Measurements from ENCODE around the gene SPATA20.

SPATA20 gene

DNA sequence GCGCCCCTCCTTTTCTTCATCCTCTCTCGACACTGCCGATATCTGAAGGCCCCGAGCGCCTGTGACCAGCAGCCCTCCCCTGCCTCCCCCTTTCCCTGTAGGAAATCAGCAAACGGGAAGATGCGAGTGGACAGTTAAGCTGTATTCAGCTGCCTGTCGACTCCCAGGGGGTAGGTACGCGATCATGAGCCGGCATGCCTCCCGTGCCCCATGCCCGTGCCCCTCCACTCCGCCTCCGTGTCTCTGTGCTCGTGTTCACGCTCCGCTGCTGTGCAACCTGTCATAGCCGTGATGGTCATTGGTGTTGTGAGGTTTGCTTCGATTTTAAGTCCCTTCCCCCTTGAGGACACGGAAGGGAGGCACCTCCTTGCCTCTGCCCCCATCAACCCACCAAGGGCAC is 47.9 kb downstream of the SPATA20 start:
- TF ChIP-seq CTCF (IDR thresholded peaks at IDR 0.05; ENCODE audit: low read depth, low read length, missing control alignments): no peak
- no peak overlapping the region for H3K4me3 ChIP-seq (ENCODE audit: low read depth, low read length)
- no peak for DNase-seq
- no peak overlapping the region for H3K27ac ChIP-seq
- H3K27me3 ChIP-seq (replicated peaks): peaks cover 3% of the 10 kb centered on the region
- H3K36me3 ChIP-seq (replicated peaks): no peaks in the 10 kb centered on the region
- in situ Hi-C loops (cut with HindIII; ENCODE audit: low pct_ligation_motif_present, low sequenced_read_pairs): no loop called here

GRCh38 chr17:50596191-50597037 is 49.4 kb downstream of the SPATA20 start:
- Histone ChIP-seq H3K36me3 (replicated peaks) (no peaks in the 10 kb centered on the region), H3K4me3 (ENCODE audit: low read depth, low read length) (no peak overlapping the region), H3K27me3 (replicated peaks) (peaks cover 3% of the 10 kb centered on the region), H3K27ac (no peak overlapping the region)
- peak; percentile 56 for TF ChIP-seq CTCF (IDR thresholded peaks at IDR 0.05; ENCODE audit: low read depth, low read length, missing control alignments)
- DNase-seq: no peak
- in situ Hi-C loops (cut with HindIII; ENCODE audit: low pct_ligation_motif_present, low sequenced_read_pairs): no loop called here

- Histone ChIP-seq H3K4me3 (ENCODE audit: low read depth, low read length) (no peak overlapping the region), H3K27ac (no peak overlapping the region), H3K27me3 (replicated peaks) (peaks cover 4% of the 10 kb centered on the region), H3K36me3 (replicated peaks) (no peaks in the 10 kb centered on the region)
- no peak for DNase-seq
- TF ChIP-seq CTCF (IDR thresholded peaks at IDR 0.05; ENCODE audit: low read depth, low read length, missing control alignments): no peak
- in situ Hi-C loops (cut with HindIII; ENCODE audit: low pct_ligation_motif_present, low sequenced_read_pairs): no loop called here
These were observed 51.5 kb downstream of the SPATA20 start for GRCh38 chr17:50598487-50598886.

GRCh38 chr17:50599606-50600005 is 52.6 kb downstream of the SPATA20 start:
- Histone ChIP-seq H3K27me3 (replicated peaks) (peaks cover 4% of the 10 kb centered on the region), H3K4me3 (ENCODE audit: low read depth, low read length) (no peak overlapping the region), H3K36me3 (replicated peaks) (no peaks in the 10 kb centered on the region), H3K27ac (no peak overlapping the region)
- in situ Hi-C loops (cut with HindIII; ENCODE audit: low pct_ligation_motif_present, low sequenced_read_pairs): no loop called here
- DNase-seq: no peak
- TF ChIP-seq CTCF (IDR thresholded peaks at IDR 0.05; ENCODE audit: low read depth, low read length, missing control alignments): no peak

GRCh38 chr17:50601823-50602375 is 54.9 kb downstream of the SPATA20 start:
- H3K36me3 ChIP-seq (replicated peaks): no peaks in the 10 kb centered on the region
- H3K4me3 ChIP-seq (ENCODE audit: low read depth, low read length): no peak overlapping the region
- no peak for DNase-seq
- no peak overlapping the region for H3K27ac ChIP-seq
- in situ Hi-C loops (cut with HindIII; ENCODE audit: low pct_ligation_motif_present, low sequenced_read_pairs): no loop called here
- peaks cover 4% of the 10 kb centered on the region for H3K27me3 ChIP-seq (replicated peaks)
- no peak for TF ChIP-seq CTCF (IDR thresholded peaks at IDR 0.05; ENCODE audit: low read depth, low read length, missing control alignments)

Data from brain microvascular endothelial cell (primary cell).